Superior temporal gyrus (tissue), 1 donor: ENCODE results near the gene ARL3.

Source experiments
- DNase-seq: peaks from one replicate; pipeline ENCODE4 v3.0.0-alpha.2; 2016; ENCODE audit errors: extremely low spot score

ARL3 gene

GRCh38 chr10:102651455-102652169, 62.6 kb downstream of the ARL3 start:
- DNase-seq: no peak

- DNase-seq: no peak
Measured at GRCh38 chr10:102650655-102651454, 63.3 kb downstream of the ARL3 start.

GRCh38 chr10:102649797-102650654, 64.2 kb downstream of the ARL3 start:
- DNase-seq: no peak

GRCh38 chr10:102648889-102649796, 65.1 kb downstream of the ARL3 start:
- peak; percentile 82 for DNase-seq

- no peak for DNase-seq
Measured at GRCh38 chr10:102648269-102648888, 65.8 kb downstream of the ARL3 start.

GRCh38 chr10:102647443-102648268, 66.5 kb downstream of the ARL3 start:
- no peak for DNase-seq

- peak; percentile 56 for DNase-seq
Measured at GRCh38 chr10:102646610-102647442, 67.4 kb downstream of the ARL3 start.

GRCh38 chr10:102645741-102646609, 68.2 kb downstream of the ARL3 start:
- DNase-seq: peak; percentile 71

GRCh38 chr10:102645388-102645740, 68.8 kb downstream of the ARL3 start:
- DNase-seq: peak; percentile 88

- DNase-seq: peak; percentile 84
Measured at GRCh38 chr10:102644646-102645387, 69.4 kb downstream of the ARL3 start.

GRCh38 chr10:102644066-102644645, 70.0 kb downstream of the ARL3 start, which contains the start of gene TRIM8:
Gene TRIM8 (plus strand): TSS chr10:102644479. CDS start chr10:102644618, 139 bp downstream.
- DNase-seq: no peak

GRCh38 chr10:102643336-102644065, 70.7 kb downstream of the ARL3 start:
- peak; percentile 81 for DNase-seq

- peak; percentile 59 for DNase-seq
Measured at GRCh38 chr10:102642736-102643335, 71.4 kb downstream of the ARL3 start.

- peak; percentile 98 for DNase-seq
Measured at GRCh38 chr10:102641880-102642735, 72.1 kb downstream of the ARL3 start.

- DNase-seq: no peak
Measured at GRCh38 chr10:102641402-102641801, 72.8 kb downstream of the ARL3 start.
